Hepatocyte (in vitro differentiated cells): ENCODE data around the gene PRPH. TPM values are rescaled to one million over a fixed set of nuclear protein-coding genes. Genes with fewer than 3 reads are reported as not detected.

Source experiments
- DNase-seq: peaks from one replicate; pipeline ENCODE4 v3.0.0-alpha.2; 2016; ENCODE audit warnings: low spot score
- H2AFZ ChIP-seq: fragments of 200-600 bp; sonication (generic); 2 replicates; pipeline ENCODE4 v1.6.0; 2016; ENCODE audit warnings: antibody characterized with exemption, mild to moderate bottlenecking
- H3K27ac ChIP-seq: fragments of 200-600 bp; sonication (generic); 2 replicates; pipeline ENCODE4 v1.5.1; 2016; ENCODE audit warnings: mild to moderate bottlenecking
- H3K27me3 ChIP-seq: fragments of 200-600 bp; sonication (generic); 2 replicates; pipeline ENCODE4 v1.6.1; 2016
- H3K36me3 ChIP-seq: fragments of 200-600 bp; sonication (generic); replicated peaks from 2 replicates; pipeline ENCODE4 v1.5.1; 2016; ENCODE audit warnings: low read depth; ENCODE audit not compliant: insufficient read depth
- H3K4me1 ChIP-seq: fragments of 200-600 bp; sonication (generic); 2 replicates; pipeline ENCODE4 v1.5.1; 2016; ENCODE audit warnings: mild to moderate bottlenecking, moderate library complexity; ENCODE audit not compliant: insufficient read depth
- H3K4me2 ChIP-seq: fragments of 200-600 bp; sonication (generic); 2 replicates; pipeline ENCODE4 v1.6.0; 2016
- H3K4me3 ChIP-seq: fragments of 200-600 bp; sonication (generic); 2 replicates; pipeline ENCODE4 v1.5.1; 2016; ENCODE audit warnings: mild to moderate bottlenecking
- H3K79me2 ChIP-seq: fragments of 200-600 bp; sonication (generic); 2 replicates; pipeline ENCODE4 v1.6.0; 2017; ENCODE audit warnings: mild to moderate bottlenecking
- H3K9me2 ChIP-seq: fragments of 200-600 bp; sonication (generic); replicated peaks from 2 replicates; pipeline ENCODE4 v1.6.0; 2017; ENCODE audit warnings: mild to moderate bottlenecking; ENCODE audit not compliant: insufficient read depth
- H3K9me3 ChIP-seq: fragments of 200-600 bp; sonication (generic); 2 replicates; pipeline ENCODE4 v1.5.1; 2016; ENCODE audit warnings: low read depth, mild to moderate bottlenecking
- H4K20me1 ChIP-seq: fragments of 200-600 bp; sonication (generic); 2 replicates; pipeline ENCODE4 v1.6.0; 2016; ENCODE audit warnings: mild to moderate bottlenecking; ENCODE audit not compliant: insufficient read depth, poor library complexity, severe bottlenecking
- EZH2 ChIP-seq: fragments of 200-600 bp; sonication (generic); IDR thresholded peaks from 2 replicates; pipeline ENCODE4 v1.6.1; 2016; ENCODE audit warnings: antibody characterized with exemption, mild to moderate bottlenecking, borderline replicate concordance
- EZH2phosphoT487 ChIP-seq: fragments of 200-600 bp; sonication (generic); IDR thresholded peaks from one replicate; pipeline ENCODE4 v1.6.1; 2018; ENCODE audit warnings: antibody characterized with exemption, mild to moderate bottlenecking, low read depth, moderate library complexity; ENCODE audit not compliant: unreplicated experiment, severe bottlenecking
- WGBS: methylation state at CpG from one replicate; pipeline ENCODE4 v1.1.6; 2016; ENCODE audit warnings: low lambda C conversion rate; ENCODE audit errors: missing lambda C conversion rate; 5-methylcytosine and 5-hydroxymethylcytosine counted together
- polyA plus RNA-seq: library from polyadenylated mRNA; unstranded; fragments of >200 nt; fragmentation: Nextera tagmentation; extraction: Ambion mirVana; gene quantifications from 2 replicates; pipeline ENCODE4 v1.2.1, GENCODE V29; 2016
- total RNA-seq: library from RNA; depleted of rRNA; stranded (reverse); fragments of >200 nt; gene quantifications from 2 replicates; pipeline ENCODE4 v1.2.3, GENCODE V29; 2014
- TF ChIP-seq, protein P1 (sequence below): fragments of 200-600 bp; sonication (generic); IDR thresholded peaks from 2 replicates; pipeline ENCODE4 v1.5.1; 2016; ENCODE audit warnings: antibody characterized with exemption, mild to moderate bottlenecking; ENCODE audit not compliant: poor library complexity

The PRPH gene
- total and polyA plus RNA-seq, 2 experiments from 2014 or later, result 0.70 to 1.7 TPM

GRCh38 chr12:49345051-49345824 lies 50.3 kb downstream of the PRPH start:
- no peaks in the 10 kb centered on the region for H3K9me3 ChIP-seq
- peak overlapping the region; percentile 78 for H2AFZ ChIP-seq
- no peaks in the 10 kb centered on the region for H3K9me2 ChIP-seq
- no peaks in the 10 kb centered on the region for H3K36me3 ChIP-seq
- H3K4me2 ChIP-seq, result peak overlapping the region; percentile 99
- H3K79me2 ChIP-seq, result peaks cover 11% of the 10 kb centered on the region
- no peak overlapping the region for H3K27ac ChIP-seq
- H3K4me3 ChIP-seq, result peak overlapping the region; percentile 36
- TF ChIP-seq EZH2 (peak; percentile 51), EZH2phosphoT487 (peak; percentile 79)
- TF ChIP-seq, protein P1, sequence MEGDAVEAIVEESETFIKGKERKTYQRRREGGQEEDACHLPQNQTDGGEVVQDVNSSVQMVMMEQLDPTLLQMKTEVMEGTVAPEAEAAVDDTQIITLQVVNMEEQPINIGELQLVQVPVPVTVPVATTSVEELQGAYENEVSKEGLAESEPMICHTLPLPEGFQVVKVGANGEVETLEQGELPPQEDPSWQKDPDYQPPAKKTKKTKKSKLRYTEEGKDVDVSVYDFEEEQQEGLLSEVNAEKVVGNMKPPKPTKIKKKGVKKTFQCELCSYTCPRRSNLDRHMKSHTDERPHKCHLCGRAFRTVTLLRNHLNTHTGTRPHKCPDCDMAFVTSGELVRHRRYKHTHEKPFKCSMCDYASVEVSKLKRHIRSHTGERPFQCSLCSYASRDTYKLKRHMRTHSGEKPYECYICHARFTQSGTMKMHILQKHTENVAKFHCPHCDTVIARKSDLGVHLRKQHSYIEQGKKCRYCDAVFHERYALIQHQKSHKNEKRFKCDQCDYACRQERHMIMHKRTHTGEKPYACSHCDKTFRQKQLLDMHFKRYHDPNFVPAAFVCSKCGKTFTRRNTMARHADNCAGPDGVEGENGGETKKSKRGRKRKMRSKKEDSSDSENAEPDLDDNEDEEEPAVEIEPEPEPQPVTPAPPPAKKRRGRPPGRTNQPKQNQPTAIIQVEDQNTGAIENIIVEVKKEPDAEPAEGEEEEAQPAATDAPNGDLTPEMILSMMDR, result no peak
- peak; percentile 70 for DNase-seq
- H3K27me3 ChIP-seq, result peaks cover 69% of the 10 kb centered on the region
- under 1% methylated on average over 47 of the region's 70 CpGs for WGBS
- H4K20me1 ChIP-seq, result no peaks in the 10 kb centered on the region
- H3K4me1 ChIP-seq, result peaks cover 53% of the 10 kb centered on the region

DNA sequence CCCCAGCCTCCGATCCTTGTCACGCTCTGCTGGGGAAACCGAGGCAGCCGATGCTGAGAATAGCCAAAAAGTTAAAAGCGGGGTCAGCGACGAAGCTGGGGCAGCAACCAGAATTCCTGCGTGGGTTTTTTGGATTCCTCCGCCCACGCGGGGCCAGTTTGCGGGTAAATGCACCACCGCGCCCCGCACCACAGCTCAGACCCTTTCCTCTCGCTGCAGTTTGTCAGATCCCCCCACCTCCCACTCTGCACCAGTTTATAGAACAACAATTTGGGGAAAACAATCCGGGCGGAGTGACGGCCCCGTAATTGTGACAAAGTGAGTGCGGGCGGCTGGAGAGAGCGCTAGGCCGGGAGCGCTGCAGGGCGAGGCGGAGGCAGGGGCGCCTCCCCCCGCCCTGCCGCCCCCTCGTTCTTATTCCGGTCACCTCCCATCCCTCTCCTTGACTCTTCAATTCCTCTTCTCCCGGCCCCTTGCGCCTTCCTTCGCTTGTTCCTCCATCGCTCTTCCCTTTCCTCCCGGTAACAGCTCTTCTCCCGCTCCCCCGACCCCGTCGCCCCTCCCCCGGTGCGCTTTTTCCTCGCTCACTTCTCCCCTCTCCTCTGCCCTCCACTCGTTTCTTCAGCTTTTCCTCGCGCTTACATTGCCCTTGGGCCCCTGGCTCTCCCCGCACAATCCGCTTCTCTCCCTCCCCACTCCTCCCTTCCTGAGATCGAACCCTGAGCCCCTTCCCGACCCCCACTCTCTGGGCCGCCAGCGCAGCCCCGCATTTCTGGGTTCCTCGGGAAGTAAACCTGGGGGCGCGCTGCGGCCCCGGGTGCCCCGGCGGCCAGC lies 51.1 kb downstream of the PRPH start:
- peaks cover 53% of the 10 kb centered on the region for H3K4me1 ChIP-seq
- no peaks in the 10 kb centered on the region for H3K36me3 ChIP-seq
- H2AFZ ChIP-seq, result peak overlapping the region; percentile 78
- H3K9me2 ChIP-seq, result no peaks in the 10 kb centered on the region
- peaks cover 11% of the 10 kb centered on the region for H3K79me2 ChIP-seq
- H3K27me3 ChIP-seq, result peaks cover 61% of the 10 kb centered on the region
- peak overlapping the region; percentile 99 for H3K4me2 ChIP-seq
- H3K9me3 ChIP-seq, result no peaks in the 10 kb centered on the region
- H4K20me1 ChIP-seq, result no peaks in the 10 kb centered on the region
- peak overlapping the region; percentile 36 for H3K4me3 ChIP-seq
- DNase-seq, result peak; percentile 23
- no peak overlapping the region for H3K27ac ChIP-seq
- TF ChIP-seq EZH2, result peak; percentile 88
- peak; percentile 78 for TF ChIP-seq EZH2phosphoT487
- TF ChIP-seq, protein P1, result no peak
- 2% methylated on average over 28 of the region's 61 CpGs for WGBS

- H3K27ac ChIP-seq, result no peak within 1 kb of the TSS
- peak within 1 kb of the TSS; percentile 78 for H2AFZ ChIP-seq
- H3K4me1 ChIP-seq, result peaks cover 53% of the 10 kb centered on the region
- DNase-seq, result peak; percentile 73
- H3K79me2 ChIP-seq, result peaks cover 11% of the 10 kb centered on the region
- H3K9me3 ChIP-seq, result no peaks in the 10 kb centered on the region
- H3K27me3 ChIP-seq, result peaks cover 54% of the 10 kb centered on the region
- H3K4me3 ChIP-seq, result peak within 1 kb of the TSS; percentile 36
- 3% methylated on average over 35 of the region's 47 CpGs for WGBS
- H3K9me2 ChIP-seq, result no peaks in the 10 kb centered on the region
- no peak for TF ChIP-seq EZH2phosphoT487
- peak; percentile 80 for TF ChIP-seq EZH2
- H3K4me2 ChIP-seq, result peak within 1 kb of the TSS; percentile 99
- no peaks in the 10 kb centered on the region for H3K36me3 ChIP-seq
- H4K20me1 ChIP-seq, result no peaks in the 10 kb centered on the region
These were observed 51.8 kb downstream of the PRPH start, which contains the start of gene DNAJC22 for GRCh38 chr12:49346659-49347310. Gene DNAJC22, plus strand, starts transcription at chr12:49346888. Its CDS starts 1,985 bp downstream, at chr12:49348873.
